ENCODE results near the gene RUBCNL.

DNA sequence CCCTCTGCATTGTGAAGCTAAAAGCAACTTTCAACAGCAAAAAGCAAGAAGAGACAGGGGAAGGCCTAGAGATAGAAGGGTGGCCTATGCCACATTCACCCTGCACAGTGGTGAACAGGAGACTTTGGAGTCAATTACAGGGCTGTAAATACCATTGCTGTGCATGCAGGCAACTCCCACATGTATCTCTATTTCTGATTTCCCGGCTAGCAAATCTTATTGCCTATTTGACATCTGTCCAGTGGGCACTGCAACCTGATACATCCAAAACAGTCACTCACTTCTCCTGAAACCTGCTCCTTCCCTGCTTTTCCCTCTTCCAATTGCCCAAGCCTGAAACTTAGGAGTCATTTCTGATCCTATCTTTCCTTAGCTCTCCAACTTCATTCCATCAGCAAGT lies 13.4 kb downstream of the RUBCNL start:
- TF ChIP-seq, protein P1, sequence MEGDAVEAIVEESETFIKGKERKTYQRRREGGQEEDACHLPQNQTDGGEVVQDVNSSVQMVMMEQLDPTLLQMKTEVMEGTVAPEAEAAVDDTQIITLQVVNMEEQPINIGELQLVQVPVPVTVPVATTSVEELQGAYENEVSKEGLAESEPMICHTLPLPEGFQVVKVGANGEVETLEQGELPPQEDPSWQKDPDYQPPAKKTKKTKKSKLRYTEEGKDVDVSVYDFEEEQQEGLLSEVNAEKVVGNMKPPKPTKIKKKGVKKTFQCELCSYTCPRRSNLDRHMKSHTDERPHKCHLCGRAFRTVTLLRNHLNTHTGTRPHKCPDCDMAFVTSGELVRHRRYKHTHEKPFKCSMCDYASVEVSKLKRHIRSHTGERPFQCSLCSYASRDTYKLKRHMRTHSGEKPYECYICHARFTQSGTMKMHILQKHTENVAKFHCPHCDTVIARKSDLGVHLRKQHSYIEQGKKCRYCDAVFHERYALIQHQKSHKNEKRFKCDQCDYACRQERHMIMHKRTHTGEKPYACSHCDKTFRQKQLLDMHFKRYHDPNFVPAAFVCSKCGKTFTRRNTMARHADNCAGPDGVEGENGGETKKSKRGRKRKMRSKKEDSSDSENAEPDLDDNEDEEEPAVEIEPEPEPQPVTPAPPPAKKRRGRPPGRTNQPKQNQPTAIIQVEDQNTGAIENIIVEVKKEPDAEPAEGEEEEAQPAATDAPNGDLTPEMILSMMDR (conservative IDR thresholded peaks at IDR 0.05; ENCODE audit: low read length): no peak
- TF ChIP-seq EZH2phosphoT487 (IDR thresholded peaks at IDR 0.05; ENCODE audit: borderline replicate concordance, low read depth, low read length): no peak
